ENCODE data around the gene PACC1.

The PACC1 gene

DNA sequence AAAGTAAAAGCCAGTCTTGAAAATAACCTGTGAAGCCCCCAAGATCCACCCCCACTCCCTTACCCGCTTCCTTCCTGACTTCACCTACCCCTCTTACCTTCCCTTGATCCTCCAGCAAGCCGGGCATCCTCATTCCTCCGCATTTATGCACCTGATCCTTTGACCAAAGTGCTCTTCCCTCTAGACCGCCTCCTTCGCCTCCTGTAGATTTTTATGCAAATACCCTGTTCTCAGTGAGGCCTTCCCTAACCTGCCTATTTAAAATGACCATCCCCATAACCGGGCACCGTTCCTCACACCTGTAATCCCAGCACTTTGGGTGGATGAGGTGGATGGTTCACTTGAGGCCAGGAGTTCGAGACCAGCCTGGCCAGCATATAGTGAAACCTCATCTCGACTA lies 17.0 kb upstream of the PACC1 start:
- TF ChIP-seq, protein P1, sequence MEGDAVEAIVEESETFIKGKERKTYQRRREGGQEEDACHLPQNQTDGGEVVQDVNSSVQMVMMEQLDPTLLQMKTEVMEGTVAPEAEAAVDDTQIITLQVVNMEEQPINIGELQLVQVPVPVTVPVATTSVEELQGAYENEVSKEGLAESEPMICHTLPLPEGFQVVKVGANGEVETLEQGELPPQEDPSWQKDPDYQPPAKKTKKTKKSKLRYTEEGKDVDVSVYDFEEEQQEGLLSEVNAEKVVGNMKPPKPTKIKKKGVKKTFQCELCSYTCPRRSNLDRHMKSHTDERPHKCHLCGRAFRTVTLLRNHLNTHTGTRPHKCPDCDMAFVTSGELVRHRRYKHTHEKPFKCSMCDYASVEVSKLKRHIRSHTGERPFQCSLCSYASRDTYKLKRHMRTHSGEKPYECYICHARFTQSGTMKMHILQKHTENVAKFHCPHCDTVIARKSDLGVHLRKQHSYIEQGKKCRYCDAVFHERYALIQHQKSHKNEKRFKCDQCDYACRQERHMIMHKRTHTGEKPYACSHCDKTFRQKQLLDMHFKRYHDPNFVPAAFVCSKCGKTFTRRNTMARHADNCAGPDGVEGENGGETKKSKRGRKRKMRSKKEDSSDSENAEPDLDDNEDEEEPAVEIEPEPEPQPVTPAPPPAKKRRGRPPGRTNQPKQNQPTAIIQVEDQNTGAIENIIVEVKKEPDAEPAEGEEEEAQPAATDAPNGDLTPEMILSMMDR (IDR thresholded peaks at IDR 0.05; ENCODE audit: insufficient read depth, low read depth, low read length, missing control alignments): no peak
- H3K4me3 ChIP-seq (ENCODE audit: low read depth, low read length): no peak overlapping the region
- no peak for DNase-seq (ENCODE audit: low read depth)

- no peak for DNase-seq (ENCODE audit: low read depth)
- no peak overlapping the region for H3K4me3 ChIP-seq (ENCODE audit: low read depth, low read length)
- TF ChIP-seq, protein P1 (IDR thresholded peaks at IDR 0.05; ENCODE audit: insufficient read depth, low read depth, low read length, missing control alignments): no peak
These were observed 16.3 kb upstream of the PACC1 start for GRCh38 chr1:212430955-212431394.

DNA sequence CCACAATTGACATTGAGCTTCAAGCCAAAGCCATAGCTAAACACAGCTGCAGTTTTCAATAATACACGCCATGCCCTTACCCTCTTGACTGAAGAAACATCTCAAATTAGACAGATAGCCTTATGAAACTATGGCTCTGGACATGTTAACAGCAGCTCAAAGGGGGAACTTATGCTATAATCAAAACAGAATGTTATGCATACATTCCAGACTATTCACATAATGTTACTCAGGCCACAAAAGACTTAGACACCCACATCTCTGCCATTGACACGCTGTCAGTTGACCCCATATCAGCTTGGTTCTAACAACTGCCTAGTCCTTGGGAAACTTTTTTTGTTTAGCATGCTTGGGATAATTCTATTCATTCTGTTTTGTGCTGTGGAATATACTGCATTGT lies 15.7 kb upstream of the PACC1 start:
- DNase-seq (ENCODE audit: low read depth): no peak
- TF ChIP-seq, protein P1 (IDR thresholded peaks at IDR 0.05; ENCODE audit: insufficient read depth, low read depth, low read length, missing control alignments): no peak
- H3K4me3 ChIP-seq (ENCODE audit: low read depth, low read length): no peak overlapping the region

- H3K4me3 ChIP-seq (ENCODE audit: low read depth, low read length): no peak overlapping the region
- no peak for DNase-seq (ENCODE audit: low read depth)
- TF ChIP-seq, protein P1 (IDR thresholded peaks at IDR 0.05; ENCODE audit: insufficient read depth, low read depth, low read length, missing control alignments): no peak
These were observed 13.8 kb upstream of the PACC1 start for GRCh38 chr1:212428496-212428895.

DNA sequence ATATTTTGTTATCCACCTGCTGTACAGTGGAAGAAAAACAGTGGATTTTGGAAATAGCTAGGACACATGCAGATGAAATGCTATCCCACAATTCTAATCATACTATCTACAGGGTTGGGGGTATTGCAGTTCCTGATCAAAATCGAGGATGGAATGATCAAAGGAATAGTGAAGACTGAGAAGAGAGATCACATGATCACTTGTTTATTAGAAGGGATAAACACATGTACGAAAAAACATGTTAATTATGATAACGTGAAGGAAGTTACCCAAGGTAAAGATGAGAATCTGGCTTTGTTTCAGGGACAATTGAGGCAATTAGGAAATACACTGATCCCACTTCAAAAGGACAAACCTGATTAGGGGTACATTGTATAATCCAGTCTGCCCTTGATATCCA lies 9.2 kb upstream of the PACC1 start:
- no peak for DNase-seq (ENCODE audit: low read depth)
- no peak overlapping the region for H3K4me3 ChIP-seq (ENCODE audit: low read depth, low read length)
- TF ChIP-seq, protein P1 (IDR thresholded peaks at IDR 0.05; ENCODE audit: insufficient read depth, low read depth, low read length, missing control alignments): no peak

DNA sequence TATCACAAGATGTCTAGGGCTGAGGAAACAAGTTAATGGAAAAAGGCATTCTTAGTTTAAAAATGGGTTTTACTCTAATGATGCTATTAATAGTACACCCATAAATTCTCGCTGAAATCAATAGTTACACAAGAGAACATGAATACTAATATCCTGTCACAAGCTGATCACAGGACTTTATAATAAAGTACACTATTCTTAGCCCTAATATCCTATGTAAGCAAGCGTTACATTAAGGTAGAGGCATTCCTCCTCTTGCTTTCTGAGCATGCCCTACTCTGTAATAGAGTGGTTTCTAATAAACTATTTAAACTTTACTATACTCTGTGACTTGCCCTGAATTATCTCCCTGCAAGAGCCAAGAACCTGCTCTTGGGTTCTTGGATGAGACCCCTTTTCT lies 6.5 kb upstream of the PACC1 start:
- DNase-seq (ENCODE audit: low read depth): no peak
- TF ChIP-seq, protein P1 (IDR thresholded peaks at IDR 0.05; ENCODE audit: insufficient read depth, low read depth, low read length, missing control alignments): no peak
- H3K4me3 ChIP-seq (ENCODE audit: low read depth, low read length): no peak overlapping the region

DNA sequence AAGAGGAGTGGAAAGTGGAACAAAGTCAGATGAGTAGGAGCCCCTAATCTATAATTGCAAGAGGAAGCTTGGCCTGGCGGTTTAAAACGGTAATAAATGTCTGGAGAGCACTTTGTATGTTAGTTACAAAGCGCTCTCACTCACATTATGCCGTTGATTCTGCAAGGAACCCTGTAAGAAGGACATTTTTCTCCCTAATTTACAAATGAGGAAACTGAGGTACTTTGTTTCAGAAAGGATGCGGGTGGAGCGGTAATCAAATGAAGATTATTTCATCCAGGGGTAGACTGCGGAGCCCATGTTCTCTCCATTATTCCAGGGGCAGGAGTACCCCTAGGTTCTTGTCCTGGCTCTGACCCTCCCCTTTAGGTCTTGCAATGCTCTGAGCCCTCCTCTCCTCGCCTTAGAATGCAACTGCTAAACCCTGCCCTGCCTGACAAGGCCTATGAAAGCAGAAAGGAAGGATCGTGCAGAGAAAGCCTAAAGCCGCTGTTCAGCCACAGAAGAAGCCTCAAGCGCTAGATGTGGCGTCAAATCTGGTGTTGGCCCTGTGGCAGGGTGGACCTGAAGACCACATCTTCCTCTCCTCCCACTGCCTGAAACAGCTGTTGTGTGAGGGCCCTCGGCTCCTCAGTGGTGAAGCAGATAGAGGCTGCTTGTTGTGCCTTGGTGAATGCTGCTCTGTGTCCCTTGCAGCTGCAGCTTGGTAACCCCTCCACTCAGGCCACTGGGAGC lies 588 bp upstream of the PACC1 start:
- peak overlapping the region; percentile 53 for H3K4me3 ChIP-seq (ENCODE audit: low read depth, low read length)
- TF ChIP-seq, protein P1 (IDR thresholded peaks at IDR 0.05; ENCODE audit: insufficient read depth, low read depth, low read length, missing control alignments): no peak
- DNase-seq (ENCODE audit: low read depth): peak; percentile 38
